NCI-H187 (cell line): ENCODE measurements around the gene MSLN.

Source experiments
- DNase-seq, 2 experiments: peaks; one replicate each; lab custom pipeline; 2025; lab: John Stamatoyannopoulos, UW

The MSLN gene

GRCh38 chr16:760545-761343 lies at the start of gene MSLN:
TSS of gene MSLN (plus strand) at chr16:760734. CDS start at chr16:762681, 1,947 bp downstream.
- DNase-seq: no peak

GRCh38 chr16:711084-711483 lies 49.5 kb upstream of the MSLN start:
- DNase-seq: no peak

- DNase-seq: peak; percentile 56 to 70
Observed at GRCh38 chr16:711548-712320, 48.8 kb upstream of the MSLN start.

GRCh38 chr16:712740-713250 lies 47.7 kb upstream of the MSLN start:
- DNase-seq: peak in 1 of 2 experiments; percentile 24

GRCh38 chr16:714079-714478 lies 46.5 kb upstream of the MSLN start:
- no peak for DNase-seq

- DNase-seq: peak; percentile 60 to 83
Observed at GRCh38 chr16:714558-715476, 45.7 kb upstream of the MSLN start, which contains the start of gene METRN. TSS of gene METRN (plus strand) at chr16:715118. CDS start at chr16:715290, 172 bp downstream.

- DNase-seq: no peak
Observed at GRCh38 chr16:715477-716199, 44.9 kb upstream of the MSLN start.

GRCh38 chr16:716200-716568 lies 44.4 kb upstream of the MSLN start:
- no peak for DNase-seq

- no peak for DNase-seq
Observed at GRCh38 chr16:716768-717325, 43.7 kb upstream of the MSLN start.

GRCh38 chr16:717450-718245 lies 42.9 kb upstream of the MSLN start:
- DNase-seq: no peak

GRCh38 chr16:718389-718788 lies 42.1 kb upstream of the MSLN start:
- DNase-seq: no peak

GRCh38 chr16:718922-719321 lies 41.6 kb upstream of the MSLN start:
- no peak for DNase-seq

GRCh38 chr16:719815-720446 lies 40.6 kb upstream of the MSLN start:
- no peak for DNase-seq

- peak in 1 of 2 experiments; percentile 38 for DNase-seq
Observed at GRCh38 chr16:720447-720989, 40.0 kb upstream of the MSLN start.

- DNase-seq: peak; percentile 89 to 91
Observed at GRCh38 chr16:720990-721764, 39.4 kb upstream of the MSLN start, which contains the start of gene ANTKMT. TSS of gene ANTKMT (plus strand) at chr16:721146. CDS start at chr16:721275, 129 bp downstream.

- DNase-seq: no peak
Observed at GRCh38 chr16:721765-722540, 38.6 kb upstream of the MSLN start.

GRCh38 chr16:722835-723633 lies 37.5 kb upstream of the MSLN start:
- DNase-seq: no peak
